Measurements from ENCODE around the gene ALOX5AP.

DNA sequence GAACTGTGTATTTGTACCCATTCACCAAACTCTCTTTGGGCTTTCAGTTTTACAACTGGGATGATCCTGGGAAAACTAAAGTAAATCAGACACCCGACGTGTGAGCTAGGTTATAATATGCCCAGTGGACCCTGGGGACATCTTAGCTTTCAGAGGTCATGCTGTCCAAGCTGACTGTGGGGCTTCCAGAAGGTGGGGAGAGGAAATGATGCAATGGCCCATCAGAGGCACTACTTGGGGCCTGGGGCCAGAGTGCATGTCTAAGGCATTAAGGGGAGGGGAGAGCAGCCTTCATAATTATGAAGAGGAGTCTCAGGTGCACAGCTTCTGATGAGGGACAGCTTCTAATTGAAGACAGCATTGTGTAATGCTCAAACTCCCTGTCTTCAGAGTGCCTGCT lies 30.9 kb downstream of the ALOX5AP start:
- TF ChIP-seq, protein P1, sequence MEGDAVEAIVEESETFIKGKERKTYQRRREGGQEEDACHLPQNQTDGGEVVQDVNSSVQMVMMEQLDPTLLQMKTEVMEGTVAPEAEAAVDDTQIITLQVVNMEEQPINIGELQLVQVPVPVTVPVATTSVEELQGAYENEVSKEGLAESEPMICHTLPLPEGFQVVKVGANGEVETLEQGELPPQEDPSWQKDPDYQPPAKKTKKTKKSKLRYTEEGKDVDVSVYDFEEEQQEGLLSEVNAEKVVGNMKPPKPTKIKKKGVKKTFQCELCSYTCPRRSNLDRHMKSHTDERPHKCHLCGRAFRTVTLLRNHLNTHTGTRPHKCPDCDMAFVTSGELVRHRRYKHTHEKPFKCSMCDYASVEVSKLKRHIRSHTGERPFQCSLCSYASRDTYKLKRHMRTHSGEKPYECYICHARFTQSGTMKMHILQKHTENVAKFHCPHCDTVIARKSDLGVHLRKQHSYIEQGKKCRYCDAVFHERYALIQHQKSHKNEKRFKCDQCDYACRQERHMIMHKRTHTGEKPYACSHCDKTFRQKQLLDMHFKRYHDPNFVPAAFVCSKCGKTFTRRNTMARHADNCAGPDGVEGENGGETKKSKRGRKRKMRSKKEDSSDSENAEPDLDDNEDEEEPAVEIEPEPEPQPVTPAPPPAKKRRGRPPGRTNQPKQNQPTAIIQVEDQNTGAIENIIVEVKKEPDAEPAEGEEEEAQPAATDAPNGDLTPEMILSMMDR (conservative IDR thresholded peaks at IDR 0.05; ENCODE audit: low read depth, low read length) = no peak
- no peak for TF ChIP-seq EZH2phosphoT487 (IDR thresholded peaks at IDR 0.05; ENCODE audit: borderline replicate concordance, low read length)

Measured in PC-3 (cell line).